ENCODE data around the gene NOXA1.

The NOXA1 gene

GRCh38 chr9:137387891-137388560, 35.2 kb upstream of the NOXA1 start:
- no peak for DNase-seq

DNA sequence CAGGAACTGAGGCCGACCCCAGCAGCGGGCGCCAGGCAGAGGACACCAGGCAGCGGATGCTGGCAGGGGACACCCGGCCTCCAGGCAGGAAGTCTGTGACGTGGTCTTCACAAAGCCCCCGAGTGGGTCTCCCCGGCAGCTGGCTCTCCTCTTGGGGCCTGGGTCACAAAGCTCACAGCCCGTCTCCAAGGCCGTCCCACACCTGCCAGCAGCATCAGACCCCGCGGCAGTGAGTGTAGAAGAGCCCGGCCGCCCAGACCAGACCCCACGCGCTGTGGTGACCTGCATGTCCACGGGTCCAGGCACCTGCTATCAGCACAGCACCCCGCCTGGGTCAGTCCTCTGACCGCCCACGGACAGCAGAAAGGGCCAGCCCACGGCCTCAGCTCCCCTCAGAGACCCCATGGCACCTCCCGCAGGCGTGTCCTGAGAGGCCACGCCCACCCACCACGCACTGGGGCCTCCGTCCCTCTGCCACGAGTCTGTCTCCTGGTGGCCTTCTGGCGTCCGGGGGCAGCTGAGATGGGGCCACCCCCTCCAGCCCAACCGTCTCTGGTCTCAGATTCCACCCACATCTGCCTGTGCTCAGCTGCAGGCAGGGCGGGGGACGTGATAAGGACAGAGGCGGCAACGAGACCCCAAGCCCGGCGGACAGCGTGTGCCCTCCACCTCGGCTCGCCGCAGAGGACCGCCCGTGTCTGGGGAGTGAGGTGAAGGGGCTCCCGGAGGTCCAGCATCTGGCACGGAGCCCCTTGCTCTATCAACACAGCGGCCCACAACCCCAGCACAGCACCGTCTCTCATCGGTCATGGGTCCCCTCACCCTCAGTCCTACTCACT, 34.4 kb upstream of the NOXA1 start:
- DNase-seq, result no peak

DNA sequence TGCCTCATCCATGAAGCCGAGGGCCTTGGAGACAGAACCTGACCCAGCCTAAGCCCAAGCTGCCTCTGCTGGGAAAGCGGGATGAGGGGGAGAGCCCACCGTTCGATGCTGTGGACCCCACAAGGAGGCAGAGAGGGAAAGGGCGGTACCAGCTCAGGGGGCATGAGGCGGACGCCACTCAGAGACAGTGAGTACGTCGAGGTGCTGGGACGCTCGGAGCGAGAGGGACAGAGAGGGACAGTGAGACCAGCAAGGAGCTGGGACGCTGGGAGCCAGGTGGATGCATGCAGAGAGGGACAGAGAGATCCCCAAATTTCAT, 33.8 kb upstream of the NOXA1 start:
- no peak for DNase-seq

DNA sequence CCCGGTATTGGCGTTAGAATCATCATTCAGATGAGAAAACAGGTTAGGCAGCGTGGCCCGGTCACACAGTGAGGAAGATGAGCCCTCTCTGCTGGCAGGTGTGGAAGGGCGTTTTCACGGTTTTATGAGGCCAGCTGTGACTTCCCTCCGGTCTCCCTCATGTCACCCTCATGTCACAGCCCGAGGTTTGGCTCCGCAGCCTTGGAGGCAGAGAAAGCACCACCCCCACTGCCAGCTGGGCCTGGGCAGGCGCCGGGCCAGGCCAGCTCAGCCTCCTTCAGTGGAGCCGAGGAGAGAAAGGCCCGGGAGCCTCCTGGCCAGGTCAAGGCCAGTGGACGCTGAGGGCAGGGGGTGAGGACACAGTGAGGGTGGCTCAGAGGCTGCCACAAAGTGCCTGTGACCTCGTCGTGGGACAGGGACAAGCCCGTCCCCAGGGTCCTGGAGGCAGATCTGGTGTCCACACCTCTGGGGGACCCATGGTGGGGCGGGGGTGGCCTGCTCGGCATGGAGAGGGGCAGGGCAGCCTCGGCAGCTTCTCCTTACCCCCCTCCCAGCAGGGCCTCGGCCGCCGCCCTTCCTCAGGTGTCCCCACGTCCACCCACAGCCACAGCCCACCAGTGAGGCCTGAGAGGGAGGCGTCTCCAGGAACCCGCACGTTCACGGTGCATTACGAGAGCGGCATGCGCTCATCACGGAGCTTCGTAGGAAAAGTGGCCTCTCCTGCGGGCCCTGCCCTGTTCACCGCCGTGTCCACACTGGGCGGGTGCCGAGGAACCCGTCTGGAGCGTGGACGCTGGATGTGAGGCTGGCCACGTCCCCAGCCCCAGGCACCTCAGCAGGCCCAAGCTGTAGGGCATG, 32.4 kb upstream of the NOXA1 start:
- DNase-seq, result no peak

DNA sequence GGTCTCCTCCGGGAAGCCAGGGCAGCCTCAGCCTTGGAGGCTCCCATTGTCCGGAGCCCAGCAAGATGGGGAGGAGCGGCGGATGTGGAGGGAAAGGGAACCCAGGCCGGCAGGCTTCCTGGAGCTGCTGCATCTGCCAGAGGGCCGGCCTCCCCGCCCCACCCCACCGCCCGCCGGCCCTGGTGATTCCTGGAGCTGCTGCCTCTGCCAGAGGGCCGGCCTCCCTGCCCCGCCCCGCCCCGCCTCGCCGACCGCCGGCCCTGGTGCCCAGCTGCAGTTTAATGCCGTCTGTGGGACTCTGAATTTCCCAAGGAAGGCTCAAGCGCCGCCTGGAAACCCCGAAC, 31.8 kb upstream of the NOXA1 start:
- DNase-seq, result no peak

GRCh38 chr9:137392232-137393007, 30.8 kb upstream of the NOXA1 start:
- DNase-seq, result no peak

GRCh38 chr9:137393176-137394150, 29.7 kb upstream of the NOXA1 start:
- no peak for DNase-seq

DNA sequence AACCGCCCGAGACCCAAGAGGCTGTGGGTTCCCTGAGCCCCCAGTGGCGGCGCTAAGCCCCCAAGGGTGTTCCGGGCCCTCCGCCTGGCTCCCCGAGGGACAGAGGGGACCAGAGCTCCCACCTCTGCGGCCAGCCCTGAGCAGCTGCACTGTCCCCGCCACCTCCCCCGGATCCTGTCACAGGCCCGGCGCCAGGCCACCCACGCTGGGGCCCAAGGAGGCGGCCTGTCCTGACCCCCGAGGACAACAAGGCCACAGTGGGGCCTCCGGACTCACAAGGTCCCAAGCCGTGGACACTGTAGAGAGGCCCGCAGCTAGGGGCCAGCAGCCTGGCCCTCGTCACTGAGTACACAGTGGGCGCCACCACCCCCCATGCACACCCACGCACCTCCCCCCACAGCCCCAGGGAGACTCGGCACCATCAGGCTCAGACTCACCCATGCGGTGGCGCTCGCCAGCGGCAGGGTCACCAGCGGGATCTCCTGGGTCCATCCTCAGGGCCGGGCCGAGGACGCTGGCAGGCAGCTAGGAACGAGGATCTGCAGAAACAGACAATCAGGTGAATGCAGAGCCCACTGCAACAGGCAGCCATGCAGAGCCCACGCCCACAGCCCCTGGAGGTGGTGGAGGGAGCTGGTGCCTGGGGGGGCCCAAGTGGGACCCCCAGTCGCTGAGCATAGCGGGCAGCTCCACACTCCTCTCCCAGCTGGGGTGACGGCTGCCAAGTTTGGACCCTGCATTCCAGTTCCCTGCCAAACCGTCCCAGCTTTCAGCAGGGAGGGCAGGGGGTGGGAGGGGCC, 28.1 kb upstream of the NOXA1 start:
- DNase-seq, result no peak

GRCh38 chr9:137395666-137396010, 27.6 kb upstream of the NOXA1 start:
- DNase-seq, result no peak

DNA sequence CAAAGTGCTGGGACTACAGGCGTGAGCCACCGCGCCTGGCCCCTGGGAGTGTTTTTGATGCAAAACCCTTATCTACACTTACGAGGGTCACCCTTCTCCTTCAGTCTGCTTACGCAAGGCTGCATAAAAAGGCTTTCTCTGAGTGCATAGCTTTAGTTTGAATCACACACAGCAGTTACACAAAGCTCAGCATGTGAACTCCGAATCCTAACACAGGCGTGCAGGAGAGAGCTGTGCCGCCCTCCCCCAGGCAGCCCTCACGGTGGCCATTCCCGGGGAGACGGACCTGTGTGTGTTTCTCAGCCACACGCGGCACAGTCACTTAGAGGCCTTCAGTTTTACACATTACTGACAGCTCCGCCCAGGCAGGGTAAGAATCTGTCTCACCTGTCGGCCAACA, 27.0 kb upstream of the NOXA1 start:
- no peak for DNase-seq

GRCh38 chr9:137396634-137397367, 26.4 kb upstream of the NOXA1 start:
- no peak for DNase-seq

- no peak for DNase-seq
These were observed 25.3 kb upstream of the NOXA1 start for GRCh38 chr9:137397675-137398423.

DNA sequence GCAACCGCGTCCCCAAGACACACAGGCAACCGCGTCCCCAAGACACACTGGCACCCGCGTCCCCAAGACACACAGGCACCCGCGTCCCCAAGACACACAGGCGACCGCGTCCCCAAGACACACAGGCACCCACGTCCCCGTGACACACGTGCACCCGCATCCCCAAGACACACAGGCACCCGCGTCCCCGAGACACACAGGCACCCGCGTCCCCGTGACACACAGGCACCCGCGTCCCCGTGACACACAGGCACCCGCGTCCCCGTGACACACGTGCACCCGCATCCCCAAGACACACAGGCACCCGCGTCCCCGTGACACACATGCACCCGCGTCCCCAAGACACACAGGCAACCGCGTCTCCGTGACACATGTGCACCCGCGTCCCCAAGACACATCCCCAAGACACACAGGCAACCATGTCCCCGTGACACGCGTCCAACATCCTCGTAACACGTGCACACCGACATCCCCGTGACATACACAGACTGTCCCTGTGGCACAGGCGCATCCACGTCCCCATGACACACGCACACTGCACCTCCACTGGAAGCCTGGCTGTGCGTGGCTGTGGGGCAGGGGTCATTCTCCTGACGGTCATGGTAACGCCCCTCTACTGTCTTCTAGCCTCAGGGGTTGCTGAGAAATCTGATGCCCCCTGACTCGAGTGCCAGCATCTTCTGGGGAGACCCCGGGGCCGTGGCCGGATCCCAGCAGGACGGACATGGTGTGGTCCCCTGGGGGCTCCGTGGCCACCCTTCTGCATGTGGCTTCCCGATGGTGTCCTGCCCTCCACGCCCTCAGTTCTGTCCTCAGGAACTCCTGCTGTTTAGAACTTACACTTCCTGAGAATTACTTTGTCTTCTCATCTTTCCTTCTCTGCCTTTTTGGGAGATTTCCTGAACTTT, 24.4 kb upstream of the NOXA1 start:
- DNase-seq, result no peak

- no peak for DNase-seq
These were observed 20.4 kb upstream of the NOXA1 start for GRCh38 chr9:137402746-137403145.

GRCh38 chr9:137403269-137403668, 19.9 kb upstream of the NOXA1 start:
- no peak for DNase-seq

DNA sequence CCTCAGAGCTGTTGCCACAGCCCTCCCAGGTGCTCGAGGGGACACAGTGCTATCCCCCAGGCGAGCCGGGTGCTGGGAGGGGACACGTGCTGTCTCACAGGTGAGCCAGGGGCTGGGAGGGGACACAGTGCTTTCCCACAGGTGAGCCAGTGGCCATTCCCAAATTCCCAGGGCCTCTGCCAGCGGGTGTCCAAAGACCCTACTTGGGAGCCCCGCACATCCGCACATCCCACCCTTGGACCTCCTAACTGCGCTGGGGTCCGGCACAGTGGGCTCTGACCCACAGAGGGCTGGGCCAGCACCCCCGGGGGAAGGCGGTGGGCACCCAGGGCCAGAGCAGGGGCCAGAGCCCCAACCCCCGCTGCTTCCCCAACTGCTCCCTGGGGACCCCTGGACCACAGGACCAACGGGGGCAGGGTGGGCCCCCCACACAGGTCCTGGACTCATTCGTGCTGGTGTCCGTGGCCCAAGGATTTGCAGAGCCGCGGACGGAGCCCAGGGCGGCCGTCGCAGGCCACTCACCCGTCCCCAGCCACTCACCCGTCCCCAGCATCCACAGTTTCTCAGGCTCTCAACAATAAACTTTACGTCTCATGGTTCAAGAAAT, 18.1 kb upstream of the NOXA1 start:
- DNase-seq, result no peak

- DNase-seq, result no peak
These were observed 17.5 kb upstream of the NOXA1 start for GRCh38 chr9:137405677-137406081.

All from CD4-positive, alpha-beta T cell treated with Interleukin-10 for 1 hour (primary cell).